Hematopoietic multipotent progenitor cell treated with erythropoietin and hydrocortisone succinate and interleukin-3 and kit ligand, for 8 days (in vitro differentiated cells): ENCODE data around the gene PDXDC1.
"Not testable (repeated sequence)": the region's sequence is repeated elsewhere in the genome, so short reads cannot be mapped to it uniquely, and the experiment has no call there.

Experiments
- DNase-seq: peaks from one replicate; pipeline ENCODE4 v3.0.0-alpha.2; 2015

The PDXDC1 gene

GRCh38 chr16:14973785-14974322, 972 bp upstream of the PDXDC1 start:
- not testable (repeated sequence) for DNase-seq

- DNase-seq, result peak; percentile 87
Measured at GRCh38 chr16:14974331-14974655, 533 bp upstream of the PDXDC1 start.

GRCh38 chr16:14975418-14976194, 780 bp downstream of the PDXDC1 start:
- peak; percentile 34 for DNase-seq

- not testable (repeated sequence) for DNase-seq
Measured at GRCh38 chr16:14976971-14977736, 2.3 kb downstream of the PDXDC1 start.

GRCh38 chr16:14978281-14978680, 3.5 kb downstream of the PDXDC1 start:
- DNase-seq, result not testable (repeated sequence)

- DNase-seq, result not testable (repeated sequence)
Measured at GRCh38 chr16:14978908-14979307, 4.1 kb downstream of the PDXDC1 start.

- DNase-seq, result not testable (repeated sequence)
Measured at GRCh38 chr16:14981234-14981633, 6.4 kb downstream of the PDXDC1 start.

- DNase-seq, result not testable (repeated sequence)
Measured at GRCh38 chr16:14982521-14982920, 7.7 kb downstream of the PDXDC1 start.

- DNase-seq, result not testable (repeated sequence)
Measured at GRCh38 chr16:14988092-14988491, 13.3 kb downstream of the PDXDC1 start.

- not testable (repeated sequence) for DNase-seq
Measured at GRCh38 chr16:14988661-14989191, 13.9 kb downstream of the PDXDC1 start.

- DNase-seq, result not testable (repeated sequence)
Measured at GRCh38 chr16:14989291-14990281, 14.8 kb downstream of the PDXDC1 start.

GRCh38 chr16:14993277-14994151, 18.7 kb downstream of the PDXDC1 start:
- not testable (repeated sequence) for DNase-seq

- not testable (repeated sequence) for DNase-seq
Measured at GRCh38 chr16:14996702-14997101, 21.9 kb downstream of the PDXDC1 start.

GRCh38 chr16:14998300-14998699, 23.5 kb downstream of the PDXDC1 start:
- DNase-seq, result not testable (repeated sequence)

GRCh38 chr16:14999845-15000244, 25.0 kb downstream of the PDXDC1 start:
- DNase-seq, result not testable (repeated sequence)

GRCh38 chr16:15002448-15002847, 27.6 kb downstream of the PDXDC1 start:
- DNase-seq, result not testable (repeated sequence)

GRCh38 chr16:15005357-15006132, 30.7 kb downstream of the PDXDC1 start:
- DNase-seq, result not testable (repeated sequence)

- DNase-seq, result not testable (repeated sequence)
Measured at GRCh38 chr16:15008647-15009046, 33.8 kb downstream of the PDXDC1 start.

- DNase-seq, result not testable (repeated sequence)
Measured at GRCh38 chr16:15012941-15013340, 38.1 kb downstream of the PDXDC1 start.

- DNase-seq, result not testable (repeated sequence)
Measured at GRCh38 chr16:15015671-15016070, 40.8 kb downstream of the PDXDC1 start.
